PFSK-1 (cell line): ENCODE data around the gene UBQLN1.

Experiments
- POLR2AphosphoS5 ChIP-seq: IDR thresholded peaks from 2 replicates; pipeline ENCODE4 v1.6.1; 2012; ENCODE audit warnings: low read depth, mild to moderate bottlenecking, control low read depth, low read length, moderate library complexity
- SIN3A ChIP-seq: IDR thresholded peaks from 2 replicates; pipeline ENCODE4 v1.6.1; 2012; ENCODE audit warnings: mild to moderate bottlenecking, low read length, moderate library complexity, borderline replicate concordance; ENCODE audit not compliant: insufficient read depth
- TAF1 ChIP-seq: IDR thresholded peaks from 2 replicates; pipeline ENCODE4 v1.6.1; 2012; ENCODE audit warnings: low read length, control low read depth, borderline replicate concordance; ENCODE audit not compliant: insufficient read depth
- TF ChIP-seq, protein P1 (sequence below), 2 experiments: IDR thresholded peaks; 2 replicates each; pipeline versions ENCODE4 v1.6.1 to v1.8.0; 2011 to 2012; ENCODE audit warnings: low read depth in 2 of 2, low read length in 2 of 2, control low read depth in 1 of 2, inconsistent platforms in 1 of 2, mild to moderate bottlenecking in 1 of 2, moderate library complexity in 1 of 2; ENCODE audit not compliant: insufficient read depth in 1 of 2

DNA sequence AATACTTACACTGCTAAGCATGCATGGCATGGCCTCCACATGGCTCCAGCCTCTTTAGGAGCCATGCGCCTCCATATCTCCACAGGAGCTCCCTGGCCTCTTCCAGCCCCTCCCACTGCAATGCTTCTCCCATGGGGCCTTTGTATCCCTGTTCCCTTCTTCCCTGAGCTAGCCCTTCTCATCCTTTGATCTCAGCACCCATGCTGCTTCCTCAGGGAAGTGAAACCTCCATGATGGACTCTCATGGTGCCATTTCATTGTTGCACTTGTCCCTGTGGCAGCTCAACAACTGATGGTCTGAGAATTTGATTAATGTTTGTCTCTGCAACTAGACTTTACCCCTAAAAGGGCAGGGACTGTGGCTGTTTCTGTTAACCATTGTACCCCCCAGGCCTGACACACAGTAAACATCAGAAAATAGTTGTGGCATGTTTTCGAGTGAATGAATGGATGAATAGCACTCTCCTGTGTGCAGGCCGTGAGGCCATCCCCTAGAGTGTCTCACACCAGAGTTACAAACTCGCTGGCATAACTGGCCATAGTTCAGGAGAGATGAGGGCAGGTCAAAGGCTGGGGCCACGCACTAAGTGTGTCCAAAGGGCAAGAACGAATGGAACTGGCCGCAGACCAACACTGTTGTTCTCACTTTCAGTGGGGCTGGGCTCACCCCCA is 78.2 kb downstream of the UBQLN1 start:
- TF ChIP-seq POLR2AphosphoS5 (no peak), TAF1 (no peak), SIN3A (no peak)
- TF ChIP-seq, protein P1, sequence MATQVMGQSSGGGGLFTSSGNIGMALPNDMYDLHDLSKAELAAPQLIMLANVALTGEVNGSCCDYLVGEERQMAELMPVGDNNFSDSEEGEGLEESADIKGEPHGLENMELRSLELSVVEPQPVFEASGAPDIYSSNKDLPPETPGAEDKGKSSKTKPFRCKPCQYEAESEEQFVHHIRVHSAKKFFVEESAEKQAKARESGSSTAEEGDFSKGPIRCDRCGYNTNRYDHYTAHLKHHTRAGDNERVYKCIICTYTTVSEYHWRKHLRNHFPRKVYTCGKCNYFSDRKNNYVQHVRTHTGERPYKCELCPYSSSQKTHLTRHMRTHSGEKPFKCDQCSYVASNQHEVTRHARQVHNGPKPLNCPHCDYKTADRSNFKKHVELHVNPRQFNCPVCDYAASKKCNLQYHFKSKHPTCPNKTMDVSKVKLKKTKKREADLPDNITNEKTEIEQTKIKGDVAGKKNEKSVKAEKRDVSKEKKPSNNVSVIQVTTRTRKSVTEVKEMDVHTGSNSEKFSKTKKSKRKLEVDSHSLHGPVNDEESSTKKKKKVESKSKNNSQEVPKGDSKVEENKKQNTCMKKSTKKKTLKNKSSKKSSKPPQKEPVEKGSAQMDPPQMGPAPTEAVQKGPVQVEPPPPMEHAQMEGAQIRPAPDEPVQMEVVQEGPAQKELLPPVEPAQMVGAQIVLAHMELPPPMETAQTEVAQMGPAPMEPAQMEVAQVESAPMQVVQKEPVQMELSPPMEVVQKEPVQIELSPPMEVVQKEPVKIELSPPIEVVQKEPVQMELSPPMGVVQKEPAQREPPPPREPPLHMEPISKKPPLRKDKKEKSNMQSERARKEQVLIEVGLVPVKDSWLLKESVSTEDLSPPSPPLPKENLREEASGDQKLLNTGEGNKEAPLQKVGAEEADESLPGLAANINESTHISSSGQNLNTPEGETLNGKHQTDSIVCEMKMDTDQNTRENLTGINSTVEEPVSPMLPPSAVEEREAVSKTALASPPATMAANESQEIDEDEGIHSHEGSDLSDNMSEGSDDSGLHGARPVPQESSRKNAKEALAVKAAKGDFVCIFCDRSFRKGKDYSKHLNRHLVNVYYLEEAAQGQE (IDR thresholded peaks at IDR 0.05; ENCODE audit: insufficient read depth in 1 of 2, low read depth in 2 of 2, low read length in 2 of 2): no peak
